T-helper 2 cell treated with Interferon-gamma antibody and Interleukin-4, amounts not matched to agents 5 μg/mL and 100 μg/mL, for 36 hours (primary cell): Measurements from ENCODE around the gene TAF11L5.
"Not testable (repeated sequence)": the region's sequence is repeated elsewhere in the genome, so short reads cannot be mapped to it uniquely, and the experiment has no call there.

Experiments used
- DNase-seq: peaks from one replicate; pipeline ENCODE4 v3.0.0; 2021; ENCODE audit warnings: low spot score
- H3K27ac Mint-ChIP-seq: one replicate; pipeline ENCODE4 v1.8.0; 2021; ENCODE audit warnings: mild to moderate bottlenecking, mixed read lengths
- H3K27me3 Mint-ChIP-seq: one replicate; pipeline ENCODE4 v1.8.0; 2021; ENCODE audit warnings: low read depth, mixed read lengths
- H3K36me3 Mint-ChIP-seq: one replicate; pipeline ENCODE4 v1.8.0; 2021; ENCODE audit warnings: low read depth, mixed read lengths
- H3K4me1 Mint-ChIP-seq: one replicate; pipeline ENCODE4 v1.8.0; 2021; ENCODE audit warnings: low read depth, mixed read lengths
- H3K4me3 Mint-ChIP-seq: one replicate; pipeline ENCODE4 v1.8.0; 2022; ENCODE audit warnings: mild to moderate bottlenecking, moderate library complexity, mixed read lengths
- H3K9me3 Mint-ChIP-seq: one replicate; pipeline ENCODE4 v1.8.0; 2021; ENCODE audit warnings: mixed read lengths

The TAF11L5 gene

GRCh38 chr5:17524935-17525334, at the start of gene TAF11L5:
TAF11L5 (plus strand) TSS chr5:17525235.
- not testable (repeated sequence) for H3K36me3 Mint-ChIP-seq, DNase-seq, H3K27ac Mint-ChIP-seq, H3K4me1 Mint-ChIP-seq, H3K27me3 Mint-ChIP-seq, H3K4me3 Mint-ChIP-seq, H3K9me3 Mint-ChIP-seq

GRCh38 chr5:17477043-17477442, 48.0 kb upstream of the TAF11L5 start:
- no peaks in the 10 kb centered on the region for H3K27me3 Mint-ChIP-seq
- DNase-seq: no peak
- H3K27ac Mint-ChIP-seq: no peak overlapping the region
- H3K4me3 Mint-ChIP-seq: no peak overlapping the region
- peaks cover 16% of the 10 kb centered on the region for H3K9me3 Mint-ChIP-seq
- H3K36me3 Mint-ChIP-seq: no peaks in the 10 kb centered on the region
- no peaks in the 10 kb centered on the region for H3K4me1 Mint-ChIP-seq

- no peak overlapping the region for H3K27ac Mint-ChIP-seq
Measured at GRCh38 chr5:17477573-17478265, 47.3 kb upstream of the TAF11L5 start.

GRCh38 chr5:17481378-17481777, 43.7 kb upstream of the TAF11L5 start:
- Mint-ChIP-seq H3K4me3 (no peak overlapping the region), H3K9me3 (peaks cover 15% of the 10 kb centered on the region), H3K4me1 (no peaks in the 10 kb centered on the region), H3K27me3 (no peaks in the 10 kb centered on the region), H3K27ac (no peak overlapping the region), H3K36me3 (no peaks in the 10 kb centered on the region)
- DNase-seq: no peak

More at GRCh38 chr5:17477573-17478265, 47.3 kb upstream of the TAF11L5 start:
- Mint-ChIP-seq H3K4me3 (no peak overlapping the region), H3K27me3 (no peaks in the 10 kb centered on the region), H3K36me3 (no peaks in the 10 kb centered on the region), H3K4me1 (no peaks in the 10 kb centered on the region), H3K9me3 (peaks cover 16% of the 10 kb centered on the region)
- DNase-seq: no peak

- no peak overlapping the region for H3K27ac Mint-ChIP-seq
- H3K9me3 Mint-ChIP-seq: peaks cover 16% of the 10 kb centered on the region
- no peak overlapping the region for H3K4me3 Mint-ChIP-seq
- no peaks in the 10 kb centered on the region for H3K4me1 Mint-ChIP-seq
- H3K36me3 Mint-ChIP-seq: no peaks in the 10 kb centered on the region
- no peak for DNase-seq
- no peaks in the 10 kb centered on the region for H3K27me3 Mint-ChIP-seq
Measured at GRCh38 chr5:17482790-17483189, 42.2 kb upstream of the TAF11L5 start.

- H3K4me3 Mint-ChIP-seq, H3K4me1 Mint-ChIP-seq: not testable (repeated sequence)
Measured at GRCh38 chr5:17486464-17487173, 38.4 kb upstream of the TAF11L5 start.

GRCh38 chr5:17487174-17487512, 37.9 kb upstream of the TAF11L5 start:
- no peaks in the 10 kb centered on the region for H3K36me3 Mint-ChIP-seq
- H3K27me3 Mint-ChIP-seq: no peaks in the 10 kb centered on the region
- no peaks in the 10 kb centered on the region for H3K4me1 Mint-ChIP-seq
- H3K9me3 Mint-ChIP-seq: peaks cover 22% of the 10 kb centered on the region
- H3K4me3 Mint-ChIP-seq: no peak overlapping the region
- no peak overlapping the region for H3K27ac Mint-ChIP-seq
- no peak for DNase-seq

More at GRCh38 chr5:17486464-17487173, 38.4 kb upstream of the TAF11L5 start:
- not testable (repeated sequence) for H3K27ac Mint-ChIP-seq, H3K27me3 Mint-ChIP-seq, H3K36me3 Mint-ChIP-seq, DNase-seq
- peaks cover 22% of the 10 kb centered on the region for H3K9me3 Mint-ChIP-seq

GRCh38 chr5:17491257-17491656, 33.8 kb upstream of the TAF11L5 start:
- not testable (repeated sequence) for H3K36me3 Mint-ChIP-seq, H3K27me3 Mint-ChIP-seq, H3K27ac Mint-ChIP-seq, H3K4me3 Mint-ChIP-seq, H3K4me1 Mint-ChIP-seq, DNase-seq
- peaks cover 30% of the 10 kb centered on the region for H3K9me3 Mint-ChIP-seq

- no peaks in the 10 kb centered on the region for H3K27me3 Mint-ChIP-seq
- no peak for DNase-seq
- H3K9me3 Mint-ChIP-seq: peaks cover 29% of the 10 kb centered on the region
- H3K27ac Mint-ChIP-seq: no peak overlapping the region
- H3K4me3 Mint-ChIP-seq: no peak overlapping the region
- no peaks in the 10 kb centered on the region for H3K36me3 Mint-ChIP-seq
- H3K4me1 Mint-ChIP-seq: no peaks in the 10 kb centered on the region
Measured at GRCh38 chr5:17492770-17493169, 32.3 kb upstream of the TAF11L5 start.

- no peaks in the 10 kb centered on the region for H3K36me3 Mint-ChIP-seq
- H3K4me3 Mint-ChIP-seq: no peak overlapping the region
- no peaks in the 10 kb centered on the region for H3K27me3 Mint-ChIP-seq
- no peak for DNase-seq
- no peak overlapping the region for H3K27ac Mint-ChIP-seq
- no peaks in the 10 kb centered on the region for H3K4me1 Mint-ChIP-seq
- H3K9me3 Mint-ChIP-seq: peaks cover 29% of the 10 kb centered on the region
Measured at GRCh38 chr5:17497446-17497845, 27.6 kb upstream of the TAF11L5 start.

- H3K27me3 Mint-ChIP-seq, H3K27ac Mint-ChIP-seq, DNase-seq, H3K36me3 Mint-ChIP-seq, H3K4me1 Mint-ChIP-seq, H3K4me3 Mint-ChIP-seq: not testable (repeated sequence)
- peaks cover 26% of the 10 kb centered on the region for H3K9me3 Mint-ChIP-seq
Measured at GRCh38 chr5:17497931-17498330, 27.1 kb upstream of the TAF11L5 start, which contains the start of gene TAF11L2. TAF11L2 (plus strand) TSS chr5:17498231.

GRCh38 chr5:17511775-17512325, 13.2 kb upstream of the TAF11L5 start:
- H3K27me3 Mint-ChIP-seq: no peaks in the 10 kb centered on the region
- no peaks in the 10 kb centered on the region for H3K36me3 Mint-ChIP-seq
- H3K27ac Mint-ChIP-seq: no peak overlapping the region
- DNase-seq: no peak
- peaks cover 33% of the 10 kb centered on the region for H3K9me3 Mint-ChIP-seq
- H3K4me3 Mint-ChIP-seq: no peak overlapping the region
- no peaks in the 10 kb centered on the region for H3K4me1 Mint-ChIP-seq

GRCh38 chr5:17517526-17517925, 7.5 kb upstream of the TAF11L5 start:
- not testable (repeated sequence) for H3K9me3 Mint-ChIP-seq, H3K4me1 Mint-ChIP-seq, DNase-seq, H3K27me3 Mint-ChIP-seq, H3K27ac Mint-ChIP-seq, H3K36me3 Mint-ChIP-seq, H3K4me3 Mint-ChIP-seq

GRCh38 chr5:17518067-17518466, 7.0 kb upstream of the TAF11L5 start, which contains the start of gene TAF11L3:
TAF11L3 (plus strand) TSS chr5:17518367.
- not testable (repeated sequence) for DNase-seq, H3K27ac Mint-ChIP-seq, H3K27me3 Mint-ChIP-seq

More at GRCh38 chr5:17518067-17518466, 7.0 kb upstream of the TAF11L5 start, which contains the start of gene TAF11L3:
- not testable (repeated sequence) for H3K4me1 Mint-ChIP-seq, H3K4me3 Mint-ChIP-seq, H3K9me3 Mint-ChIP-seq, H3K36me3 Mint-ChIP-seq
